ENCODE data around the gene TH. TPM values are rescaled to one million over a fixed set of nuclear protein-coding genes. Genes with fewer than 3 reads are reported as not detected.

Gene TH
- total and polyA plus RNA-seq, 9 donors, result 0.12 to 4.1 (median 0.97) TPM; not detected in 2

DNA sequence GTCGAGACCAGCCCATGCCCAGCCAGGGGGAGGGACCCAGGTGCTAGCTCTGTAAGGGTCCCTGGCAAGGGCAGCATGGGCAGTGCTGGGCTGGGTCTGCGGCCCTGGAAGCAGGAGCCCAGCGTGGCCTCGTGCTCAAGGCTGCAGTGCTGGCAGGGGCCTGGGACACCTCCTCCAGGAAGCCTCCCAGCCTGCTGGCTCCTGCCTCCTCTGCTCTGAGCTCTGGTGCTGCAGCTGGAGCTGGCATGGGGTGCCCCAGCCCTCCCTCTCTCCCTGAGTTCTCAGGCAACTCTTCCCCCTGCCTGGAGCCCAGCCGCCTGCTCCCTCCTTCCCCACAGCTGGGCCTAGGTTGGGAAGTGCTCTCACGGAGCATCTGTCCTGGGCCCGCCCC lies 17.4 kb downstream of the TH start:
- Histone ChIP-seq H3K9me3 (no peaks in the 10 kb centered on the region), H3K27ac (no peak overlapping the region), H3K36me3 (no peaks in the 10 kb centered on the region), H3K27me3 (no peaks in the 10 kb centered on the region), H3K4me3 (no peak overlapping the region), H3K4me1 (ENCODE audit: insufficient read depth) (peaks cover 2% of the 10 kb centered on the region)
- 78 to 89% (median 84%) methylated on average over 7 of the region's 7 CpGs for WGBS, 3 donors
- intact Hi-C loops (cut with DNase I), result loop anchor here (5.0 to 10.0 kb wide), 7 partner anchors 52 to 499 kb away; partner anchors contain the start of genes KRTAP5-6 (in 1 of the 4) and TNNI2 (in 1 of the 4)
- DNase-seq, result no peak
- no peak for TF ChIP-seq EP300 (IDR thresholded peaks at IDR 0.05)
- TF ChIP-seq, protein P1, sequence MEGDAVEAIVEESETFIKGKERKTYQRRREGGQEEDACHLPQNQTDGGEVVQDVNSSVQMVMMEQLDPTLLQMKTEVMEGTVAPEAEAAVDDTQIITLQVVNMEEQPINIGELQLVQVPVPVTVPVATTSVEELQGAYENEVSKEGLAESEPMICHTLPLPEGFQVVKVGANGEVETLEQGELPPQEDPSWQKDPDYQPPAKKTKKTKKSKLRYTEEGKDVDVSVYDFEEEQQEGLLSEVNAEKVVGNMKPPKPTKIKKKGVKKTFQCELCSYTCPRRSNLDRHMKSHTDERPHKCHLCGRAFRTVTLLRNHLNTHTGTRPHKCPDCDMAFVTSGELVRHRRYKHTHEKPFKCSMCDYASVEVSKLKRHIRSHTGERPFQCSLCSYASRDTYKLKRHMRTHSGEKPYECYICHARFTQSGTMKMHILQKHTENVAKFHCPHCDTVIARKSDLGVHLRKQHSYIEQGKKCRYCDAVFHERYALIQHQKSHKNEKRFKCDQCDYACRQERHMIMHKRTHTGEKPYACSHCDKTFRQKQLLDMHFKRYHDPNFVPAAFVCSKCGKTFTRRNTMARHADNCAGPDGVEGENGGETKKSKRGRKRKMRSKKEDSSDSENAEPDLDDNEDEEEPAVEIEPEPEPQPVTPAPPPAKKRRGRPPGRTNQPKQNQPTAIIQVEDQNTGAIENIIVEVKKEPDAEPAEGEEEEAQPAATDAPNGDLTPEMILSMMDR (IDR thresholded peaks at IDR 0.05), result no peak
- TF ChIP-seq POLR2A (IDR thresholded peaks at IDR 0.05), result no peak

DNA sequence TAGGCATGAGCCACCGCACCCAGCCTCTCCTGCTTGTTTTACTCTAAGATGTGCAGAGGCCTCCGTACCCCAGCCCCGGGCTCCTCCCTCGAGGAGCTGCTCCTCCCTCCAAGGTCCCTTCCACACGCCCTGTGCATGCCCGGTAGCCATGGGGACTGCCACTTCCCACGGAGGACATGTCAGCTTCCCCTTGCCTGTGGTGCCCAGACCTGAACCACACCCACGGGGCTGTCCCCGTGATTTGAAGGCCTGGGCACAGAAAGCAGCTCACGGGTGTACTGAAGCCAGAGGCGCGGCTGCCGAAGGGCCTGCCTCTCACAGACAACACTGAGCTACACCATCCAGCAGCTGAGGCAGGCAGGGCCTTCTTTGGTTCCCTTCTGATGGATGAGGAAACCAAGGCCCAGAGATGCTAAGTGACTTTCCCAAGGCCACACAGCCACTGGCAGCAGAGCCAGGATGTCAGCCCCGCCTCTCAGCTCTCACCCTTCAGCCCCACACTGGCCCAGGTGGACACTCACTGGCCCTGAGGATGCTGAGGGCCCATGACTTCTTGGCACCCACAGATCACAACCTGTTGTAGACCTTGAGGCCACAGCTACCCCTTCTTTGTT lies 17.9 kb downstream of the TH start:
- TF ChIP-seq, protein P1 (IDR thresholded peaks at IDR 0.05), result no peak
- TF ChIP-seq POLR2A (IDR thresholded peaks at IDR 0.05) (no peak), EP300 (IDR thresholded peaks at IDR 0.05) (no peak)
- no peaks in the 10 kb centered on the region for H3K36me3 ChIP-seq
- H3K4me1 ChIP-seq (ENCODE audit: insufficient read depth), result peaks cover 2% of the 10 kb centered on the region
- intact Hi-C loops (cut with DNase I), result loop anchor here (2.0 to 10.0 kb wide), 9 partner anchors 51 to 499 kb away; partner anchors contain the start of genes KRTAP5-6 (in 1 of the 4) and TNNI2 (in 1 of the 4)
- no peak overlapping the region for H3K4me3 ChIP-seq
- 63 to 69% (median 67%) methylated on average over 13 to 14 of the region's 14 CpGs for WGBS, 3 donors
- H3K27ac ChIP-seq, result no peak overlapping the region
- H3K9me3 ChIP-seq, result no peaks in the 10 kb centered on the region
- no peak for DNase-seq
- no peaks in the 10 kb centered on the region for H3K27me3 ChIP-seq

DNA sequence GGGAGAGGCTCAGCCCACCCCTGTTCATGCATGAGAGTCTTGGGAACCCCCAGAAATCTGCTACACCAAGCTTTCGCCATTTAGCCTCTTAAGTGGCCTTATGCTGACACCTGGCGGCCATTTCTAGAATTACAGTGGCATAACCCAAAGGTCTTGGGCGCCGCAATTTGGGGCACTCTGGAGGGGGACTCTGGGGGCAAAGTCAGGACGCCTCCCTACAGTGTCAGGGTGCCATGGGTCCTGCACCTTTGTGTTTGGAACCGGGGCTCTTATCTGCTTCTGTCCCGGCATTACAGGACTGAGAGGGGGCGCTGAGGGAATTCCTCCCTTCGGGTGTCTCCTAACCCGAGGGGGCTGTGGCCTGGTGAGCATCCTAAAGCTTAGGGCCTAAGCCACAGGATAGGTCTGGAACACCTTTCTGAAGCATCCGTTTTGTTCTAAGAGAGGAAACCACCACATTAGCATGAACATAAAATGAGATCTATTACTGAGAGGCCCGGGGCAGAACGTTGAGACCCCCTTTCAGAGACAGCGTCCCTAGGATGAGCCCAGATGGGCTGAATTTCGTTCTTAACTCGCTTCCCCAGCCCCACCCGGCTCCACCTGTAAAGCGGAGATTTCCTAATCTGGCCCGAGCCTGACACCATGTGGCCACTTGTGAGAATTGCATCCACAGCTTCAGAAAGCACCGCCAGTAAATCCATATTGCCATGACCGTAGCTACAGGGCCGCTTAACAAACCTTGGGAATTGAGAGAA lies 19.9 kb downstream of the TH start:
- 2 to 3% (median 2%) methylated on average over 18 to 22 of the region's 22 CpGs for WGBS, 3 donors
- Histone ChIP-seq H3K27me3 (no peaks in the 10 kb centered on the region), H3K9me3 (no peaks in the 10 kb centered on the region), H3K36me3 (no peaks in the 10 kb centered on the region), H3K4me1 (ENCODE audit: insufficient read depth) (peaks cover 2% of the 10 kb centered on the region), H3K4me3 (no peak overlapping the region), H3K27ac (no peak overlapping the region)
- TF ChIP-seq, protein P1 (IDR thresholded peaks at IDR 0.05), result peak; percentile 68 to 89 (median 89)
- no peak for TF ChIP-seq POLR2A (IDR thresholded peaks at IDR 0.05)
- intact Hi-C loops (cut with DNase I), result loop anchor here (2.0 to 10.0 kb wide), 9 partner anchors 49 to 497 kb away; partner anchors contain the start of genes KRTAP5-6 (in 1 of the 4) and TNNI2 (in 1 of the 4)
- peak; percentile 65 to 86 (median 82) for DNase-seq

DNA sequence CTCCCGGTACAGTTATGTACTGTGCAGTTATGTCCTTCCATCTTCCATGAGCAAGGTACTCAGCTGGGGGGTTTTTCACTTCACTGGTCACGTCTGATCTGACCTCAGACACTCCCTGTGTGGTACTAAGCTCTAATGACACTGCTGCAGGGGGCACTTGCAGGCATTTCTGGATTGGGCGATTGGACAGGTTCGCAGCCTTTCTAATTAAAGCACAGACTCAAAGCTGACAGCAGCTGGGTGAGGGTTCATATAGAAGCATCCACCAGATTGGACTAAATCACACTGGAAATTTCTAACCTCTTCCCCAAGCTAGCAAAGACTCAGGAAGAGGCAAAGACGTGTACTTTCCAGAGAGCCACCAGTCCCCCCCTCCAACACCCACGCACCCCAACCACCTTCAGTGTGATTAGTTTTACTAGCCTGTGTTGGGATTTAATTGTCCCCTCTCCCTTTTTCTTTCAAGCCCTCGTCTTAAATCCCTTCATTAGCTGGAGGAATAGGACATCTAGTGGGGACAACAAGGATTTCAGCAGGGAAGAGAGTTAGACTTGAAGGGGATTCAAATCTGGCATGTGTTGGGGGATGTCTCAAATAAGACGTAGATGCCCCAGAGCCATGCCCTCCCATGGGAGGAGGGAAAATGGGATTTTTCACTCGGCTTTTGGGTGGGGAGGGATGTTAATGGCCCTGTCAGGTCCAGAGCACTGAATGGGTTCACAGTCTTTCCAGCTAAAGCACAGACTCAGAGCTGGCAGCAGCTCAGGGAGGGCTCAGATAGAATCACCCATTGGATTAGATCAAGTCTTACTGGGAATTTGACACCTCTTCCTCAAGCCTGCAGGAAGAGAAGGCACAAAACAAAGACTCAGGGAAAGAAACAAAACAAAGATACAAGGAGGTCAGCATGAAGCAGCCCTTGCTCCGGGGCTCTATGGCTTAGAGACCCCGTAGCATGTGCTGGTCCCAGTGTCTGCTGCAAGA lies 21.5 kb downstream of the TH start:
- no peak overlapping the region for H3K27ac ChIP-seq
- no peak for DNase-seq
- peaks cover 2% of the 10 kb centered on the region for H3K27me3 ChIP-seq
- no peaks in the 10 kb centered on the region for H3K9me3 ChIP-seq
- H3K4me3 ChIP-seq, result no peak overlapping the region
- no peaks in the 10 kb centered on the region for H3K36me3 ChIP-seq
- intact Hi-C loops (cut with DNase I), result loop anchor here (5.0 to 10.0 kb wide), 8 partner anchors 48 to 495 kb away; partner anchors contain the start of genes KRTAP5-6 (in 1 of the 4) and TNNI2 (in 1 of the 4)
- WGBS, 3 donors, result 19 to 23% (median 21%) methylated on average over 11 of the region's 11 CpGs
- H3K4me1 ChIP-seq (ENCODE audit: insufficient read depth), result peaks cover 2% of the 10 kb centered on the region
- TF ChIP-seq EP300 (IDR thresholded peaks at IDR 0.05) (no peak), POLR2A (IDR thresholded peaks at IDR 0.05) (no peak)
- TF ChIP-seq, protein P1 (IDR thresholded peaks at IDR 0.05), result peak in 1 of 3 donors; percentile 28

Measured in ovary (tissue), 9 donors.